Neural cell (in vitro differentiated cells): ENCODE data around the gene PDLIM5. TPM values are rescaled to one million over a fixed set of nuclear protein-coding genes. Genes with fewer than 3 reads are reported as not detected.

ENCODE experiments used
- H2AFZ ChIP-seq: fragments of 200-600, 300-800 bp; sonication (generic), shearing (Covaris generic); 2 replicates; pipeline ENCODE4 v1.6.0; 2014; ENCODE audit warnings: low read depth, mild to moderate bottlenecking, antibody characterized with exemption, low read length, moderate library complexity
- H3F3A ChIP-seq: fragments of 200-600 bp; shearing (Covaris generic); 2 replicates; pipeline ENCODE4 v1.6.1; 2016; ENCODE audit warnings: mild to moderate bottlenecking, moderate library complexity, mixed read lengths, antibody characterized with exemption, low read length; ENCODE audit not compliant: insufficient read depth, poor library complexity, severe bottlenecking
- H3K27ac ChIP-seq: fragments of 200-600, 300-800 bp; sonication (generic), shearing (Covaris generic); 2 replicates; pipeline ENCODE4 v1.5.1; 2014; ENCODE audit warnings: mild to moderate bottlenecking, low read length, moderate library complexity
- H3K27me3 ChIP-seq: fragments of 300-800, 200-600 bp; sonication (generic), shearing (Covaris generic); 2 replicates; pipeline ENCODE4 v1.6.0; 2014; ENCODE audit warnings: mild to moderate bottlenecking, low read depth, low read length, moderate library complexity; ENCODE audit not compliant: insufficient read depth
- H3K36me3 ChIP-seq: fragments of 300-800, 200-600 bp; sonication (generic), shearing (Covaris generic); 2 replicates; pipeline ENCODE4 v1.5.1; 2014; ENCODE audit warnings: mild to moderate bottlenecking, antibody characterized with exemption, low read length, moderate library complexity; ENCODE audit not compliant: insufficient read depth
- H3K4me2 ChIP-seq: fragments of 300-800, 200-600 bp; sonication (generic), shearing (Covaris generic); 2 replicates; pipeline ENCODE4 v1.6.0; 2014; ENCODE audit warnings: mild to moderate bottlenecking, low read length
- H3K4me3 ChIP-seq: fragments of 300-800, 200-600 bp; sonication (generic), shearing (Covaris generic); 2 replicates; pipeline ENCODE4 v1.5.1; 2014; ENCODE audit warnings: mild to moderate bottlenecking, low read length, moderate library complexity
- H3K79me2 ChIP-seq: fragments of 200-600 bp; shearing (Covaris generic); replicated peaks from 2 replicates; pipeline ENCODE4 v1.6.0; 2014; ENCODE audit warnings: mild to moderate bottlenecking, low read length, moderate library complexity; ENCODE audit not compliant: insufficient read depth
- H3K9ac ChIP-seq: fragments of 300-800, 200-600 bp; sonication (generic), shearing (Covaris generic); 2 replicates; pipeline ENCODE4 v1.6.1; 2016; ENCODE audit warnings: mild to moderate bottlenecking, low read length, mixed read lengths
- H3K9me2 ChIP-seq: fragments of 200-600 bp; shearing (Covaris generic); 2 replicates; pipeline ENCODE4 v1.6.1; 2016; ENCODE audit warnings: mild to moderate bottlenecking, low read length, mixed read lengths; ENCODE audit not compliant: insufficient read depth
- H3K9me3 ChIP-seq: fragments of 200-600, 300-800 bp; sonication (generic), shearing (Covaris generic); 2 replicates; pipeline ENCODE4 v1.6.1; 2016; ENCODE audit warnings: mild to moderate bottlenecking, mixed run types, low read length, moderate library complexity, mixed read lengths
- H4K20me1 ChIP-seq: fragments of 200-600 bp; shearing (Covaris generic); 2 replicates; pipeline ENCODE4 v1.6.1; 2016; ENCODE audit warnings: mild to moderate bottlenecking, mixed run types; ENCODE audit not compliant: insufficient read depth
- EP300 ChIP-seq: fragments of 450-650 bp; conservative IDR thresholded peaks from 2 replicates; pipeline ENCODE4 v1.6.1; 2014; ENCODE audit warnings: antibody characterized with exemption, mild to moderate bottlenecking, moderate library complexity; ENCODE audit not compliant: poor library complexity, severe bottlenecking
- EZH2 ChIP-seq: fragments of 200-600, 300-800 bp; shearing (Covaris generic), sonication (generic); IDR thresholded peaks from 2 replicates; pipeline ENCODE4 v1.6.1; 2014; ENCODE audit warnings: antibody characterized with exemption, low read length, borderline replicate concordance, mild to moderate bottlenecking; ENCODE audit not compliant: insufficient read depth, poor library complexity, severe bottlenecking
- MXI1 ChIP-seq: fragments of 450-650 bp; conservative IDR thresholded peaks from 2 replicates; pipeline ENCODE4 v1.6.1; 2014; ENCODE audit warnings: antibody characterized with exemption, mild to moderate bottlenecking; ENCODE audit not compliant: poor library complexity, severe bottlenecking
- POLR2AphosphoS5 ChIP-seq: IDR thresholded peaks from 2 replicates; pipeline ENCODE4 v1.6.1; 2012
- RAD21 ChIP-seq: fragments of 450-650 bp; conservative IDR thresholded peaks from 2 replicates; pipeline ENCODE4 v1.6.1; 2014; ENCODE audit warnings: antibody characterized with exemption, mild to moderate bottlenecking, moderate library complexity
- SMC3 ChIP-seq: fragments of 450-650 bp; conservative IDR thresholded peaks from 2 replicates; pipeline ENCODE4 v1.6.1; 2014; ENCODE audit warnings: antibody characterized with exemption, mild to moderate bottlenecking, moderate library complexity; ENCODE audit not compliant: poor library complexity
- TAF1 ChIP-seq: IDR thresholded peaks from 2 replicates; pipeline ENCODE4 v1.6.1; 2012; ENCODE audit warnings: low read depth
- polyA plus RNA-seq: library from polyadenylated mRNA; depleted of rRNA; stranded (reverse); fragments of >200 nt; gene quantifications from 2 replicates; pipeline ENCODE4 v1.2.3, GENCODE V29; 2014
- TF ChIP-seq, protein P1 (sequence below): fragments of 450-650 bp; IDR thresholded peaks from 2 replicates; pipeline ENCODE4 v1.5.1; 2014; ENCODE audit warnings: antibody characterized with exemption, mild to moderate bottlenecking, moderate library complexity; ENCODE audit not compliant: poor library complexity, severe bottlenecking
- TF ChIP-seq, protein P2 (sequence below): IDR thresholded peaks from 2 replicates; pipeline ENCODE4 v1.6.1; 2012; ENCODE audit warnings: borderline replicate concordance

PDLIM5 gene
- polyA plus RNA-seq, 1 donor from 2014 or later = 1.6 TPM

DNA sequence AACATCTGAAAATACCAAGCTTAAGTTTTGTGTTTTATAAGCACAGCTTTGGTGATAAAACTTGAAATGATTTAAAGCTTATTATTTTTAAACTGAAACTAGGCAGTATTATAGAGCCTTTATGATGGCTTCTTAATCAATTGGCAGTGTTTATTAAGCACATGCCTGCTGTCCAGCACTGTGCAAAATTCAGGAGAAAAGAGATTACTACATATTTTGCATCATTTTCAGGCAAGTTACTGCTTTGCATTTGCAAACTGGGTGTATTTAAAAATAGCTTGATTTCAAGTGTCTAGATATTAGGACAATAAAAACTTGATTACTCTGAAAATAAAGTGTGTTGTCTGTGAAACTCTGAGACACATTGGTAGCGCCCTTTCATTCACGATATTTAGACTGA lies 126.5 kb downstream of the PDLIM5 start:
- no peaks in the 10 kb centered on the region for H3F3A ChIP-seq
- no peaks in the 10 kb centered on the region for H3K9me2 ChIP-seq
- H3K9ac ChIP-seq = no peak overlapping the region
- no peak overlapping the region for H3K27ac ChIP-seq
- H3K79me2 ChIP-seq = no peaks in the 10 kb centered on the region
- H3K9me3 ChIP-seq = no peaks in the 10 kb centered on the region
- H3K4me2 ChIP-seq = no peak overlapping the region
- TF ChIP-seq EZH2 (no peak), TAF1 (no peak), MXI1 (no peak), RAD21 (no peak), SMC3 (no peak), EP300 (no peak), POLR2AphosphoS5 (no peak)
- TF ChIP-seq, protein P1, sequence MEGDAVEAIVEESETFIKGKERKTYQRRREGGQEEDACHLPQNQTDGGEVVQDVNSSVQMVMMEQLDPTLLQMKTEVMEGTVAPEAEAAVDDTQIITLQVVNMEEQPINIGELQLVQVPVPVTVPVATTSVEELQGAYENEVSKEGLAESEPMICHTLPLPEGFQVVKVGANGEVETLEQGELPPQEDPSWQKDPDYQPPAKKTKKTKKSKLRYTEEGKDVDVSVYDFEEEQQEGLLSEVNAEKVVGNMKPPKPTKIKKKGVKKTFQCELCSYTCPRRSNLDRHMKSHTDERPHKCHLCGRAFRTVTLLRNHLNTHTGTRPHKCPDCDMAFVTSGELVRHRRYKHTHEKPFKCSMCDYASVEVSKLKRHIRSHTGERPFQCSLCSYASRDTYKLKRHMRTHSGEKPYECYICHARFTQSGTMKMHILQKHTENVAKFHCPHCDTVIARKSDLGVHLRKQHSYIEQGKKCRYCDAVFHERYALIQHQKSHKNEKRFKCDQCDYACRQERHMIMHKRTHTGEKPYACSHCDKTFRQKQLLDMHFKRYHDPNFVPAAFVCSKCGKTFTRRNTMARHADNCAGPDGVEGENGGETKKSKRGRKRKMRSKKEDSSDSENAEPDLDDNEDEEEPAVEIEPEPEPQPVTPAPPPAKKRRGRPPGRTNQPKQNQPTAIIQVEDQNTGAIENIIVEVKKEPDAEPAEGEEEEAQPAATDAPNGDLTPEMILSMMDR = no peak
- TF ChIP-seq, protein P2, sequence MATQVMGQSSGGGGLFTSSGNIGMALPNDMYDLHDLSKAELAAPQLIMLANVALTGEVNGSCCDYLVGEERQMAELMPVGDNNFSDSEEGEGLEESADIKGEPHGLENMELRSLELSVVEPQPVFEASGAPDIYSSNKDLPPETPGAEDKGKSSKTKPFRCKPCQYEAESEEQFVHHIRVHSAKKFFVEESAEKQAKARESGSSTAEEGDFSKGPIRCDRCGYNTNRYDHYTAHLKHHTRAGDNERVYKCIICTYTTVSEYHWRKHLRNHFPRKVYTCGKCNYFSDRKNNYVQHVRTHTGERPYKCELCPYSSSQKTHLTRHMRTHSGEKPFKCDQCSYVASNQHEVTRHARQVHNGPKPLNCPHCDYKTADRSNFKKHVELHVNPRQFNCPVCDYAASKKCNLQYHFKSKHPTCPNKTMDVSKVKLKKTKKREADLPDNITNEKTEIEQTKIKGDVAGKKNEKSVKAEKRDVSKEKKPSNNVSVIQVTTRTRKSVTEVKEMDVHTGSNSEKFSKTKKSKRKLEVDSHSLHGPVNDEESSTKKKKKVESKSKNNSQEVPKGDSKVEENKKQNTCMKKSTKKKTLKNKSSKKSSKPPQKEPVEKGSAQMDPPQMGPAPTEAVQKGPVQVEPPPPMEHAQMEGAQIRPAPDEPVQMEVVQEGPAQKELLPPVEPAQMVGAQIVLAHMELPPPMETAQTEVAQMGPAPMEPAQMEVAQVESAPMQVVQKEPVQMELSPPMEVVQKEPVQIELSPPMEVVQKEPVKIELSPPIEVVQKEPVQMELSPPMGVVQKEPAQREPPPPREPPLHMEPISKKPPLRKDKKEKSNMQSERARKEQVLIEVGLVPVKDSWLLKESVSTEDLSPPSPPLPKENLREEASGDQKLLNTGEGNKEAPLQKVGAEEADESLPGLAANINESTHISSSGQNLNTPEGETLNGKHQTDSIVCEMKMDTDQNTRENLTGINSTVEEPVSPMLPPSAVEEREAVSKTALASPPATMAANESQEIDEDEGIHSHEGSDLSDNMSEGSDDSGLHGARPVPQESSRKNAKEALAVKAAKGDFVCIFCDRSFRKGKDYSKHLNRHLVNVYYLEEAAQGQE = no peak
- no peaks in the 10 kb centered on the region for H3K36me3 ChIP-seq
- H2AFZ ChIP-seq = no peak overlapping the region
- no peaks in the 10 kb centered on the region for H4K20me1 ChIP-seq
- no peak overlapping the region for H3K4me3 ChIP-seq
- H3K27me3 ChIP-seq = no peaks in the 10 kb centered on the region

GRCh38 chr4:94581766-94582165 lies 130.0 kb downstream of the PDLIM5 start:
- Histone ChIP-seq H3K36me3 (no peaks in the 10 kb centered on the region), H3K4me3 (no peak overlapping the region), H3K79me2 (no peaks in the 10 kb centered on the region), H2AFZ (no peak overlapping the region), H3K9me2 (no peaks in the 10 kb centered on the region), H3K27me3 (no peaks in the 10 kb centered on the region), H3K9ac (no peak overlapping the region), H4K20me1 (no peaks in the 10 kb centered on the region), H3K9me3 (no peaks in the 10 kb centered on the region), H3K4me2 (no peak overlapping the region), H3F3A (no peaks in the 10 kb centered on the region), H3K27ac (no peak overlapping the region)
- TF ChIP-seq SMC3 (no peak), EZH2 (no peak), TAF1 (no peak), EP300 (no peak), POLR2AphosphoS5 (no peak), RAD21 (no peak), MXI1 (no peak)
- TF ChIP-seq, protein P2 = no peak
- TF ChIP-seq, protein P1 = no peak
